Heart left ventricle (tissue), 16 donors: Measurements from ENCODE around the gene PRICKLE4. TPM values are rescaled to one million over a fixed set of nuclear protein-coding genes. Genes with fewer than 3 reads are reported as not detected.

Experiments
- ATAC-seq, 4 donors: fragments of 200-7000 bp; cut with Tn5 transposase; one replicate each; pipeline ENCODE4 v1.9.1; 2020 to 2022; ENCODE audit warnings: moderate library complexity in 4 of 4, mild to moderate bottlenecking in 3 of 4, moderate number of reproducible peaks in 1 of 4
- DNase-seq, 5 donors: peaks; one replicate each; pipeline ENCODE4 v3.0.0-alpha.2; 2020
- H3K27ac ChIP-seq, 12 donors: fragments of 200-600 bp; sonication (generic) in 4 of 12; one replicate each; pipeline versions ENCODE4 v1.5.0 to v1.8.0; 2016 to 2022; ENCODE audit warnings: mild to moderate bottlenecking in 2 of 12
- H3K27me3 ChIP-seq, 9 donors: fragments of 200-600 bp; sonication (generic) in 2 of 9; one replicate each; pipeline versions ENCODE4 v1.5.1 to v1.8.0; 2016 to 2022; ENCODE audit warnings: mild to moderate bottlenecking in 3 of 9
- H3K36me3 ChIP-seq, 9 donors: fragments of 200-600 bp; sonication (generic) in 2 of 9; one replicate each; pipeline versions ENCODE4 v1.5.0 to v1.8.0; 2018 to 2022; ENCODE audit warnings: mild to moderate bottlenecking in 2 of 9
- H3K4me1 ChIP-seq, 12 donors: fragments of 200-600 bp; sonication (generic) in 4 of 12; one replicate each; pipeline versions ENCODE4 v1.5.0 to v1.8.0; 2016 to 2022; ENCODE audit warnings: mild to moderate bottlenecking in 3 of 12
- H3K4me3 ChIP-seq, 12 donors: fragments of 200-600 bp; sonication (generic) in 4 of 12; one replicate each; pipeline versions ENCODE4 v1.5.0 to v1.8.0; 2017 to 2022; ENCODE audit warnings: mild to moderate bottlenecking in 9 of 12, moderate library complexity in 4 of 12
- H3K9me3 ChIP-seq, 12 donors: fragments of 200-600 bp; sonication (generic) in 4 of 12; one replicate each; pipeline versions ENCODE4 v1.5.0 to v1.8.0; 2016 to 2022; ENCODE audit warnings: mild to moderate bottlenecking in 1 of 12
- CTCF ChIP-seq, 12 donors: fragments of 200-600 bp; sonication (generic) in 4 of 12; IDR thresholded peaks; one replicate each; pipeline versions ENCODE4 v1.5.0 to v1.8.0; 2018 to 2022; ENCODE audit warnings: antibody characterized with exemption in 12 of 12, mild to moderate bottlenecking in 5 of 12
- POLR2A ChIP-seq, 2 donors: fragments of 450-650 bp; IDR thresholded peaks; one replicate each; pipeline ENCODE4 v1.6.1; 2017; ENCODE audit warnings: antibody characterized with exemption in 2 of 2, mild to moderate bottlenecking in 2 of 2, moderate library complexity in 2 of 2
- WGBS, 4 donors: extraction: QIAGEN DNeasy Blood & Tissue Kit in 2 of 4; methylation state at CpG; one replicate each; pipeline versions ENCODE4 v1.1.5 to v1.1.7; 2013 to 2018; 5-methylcytosine and 5-hydroxymethylcytosine counted together
- intact Hi-C, 10 donors: fragments of 100-400 bp; cut with DNase I; formaldehyde crosslinking; loops; one replicate each; pipeline versions ENCODE4 v1.11.1 to v1.14.2; 2022
- long read RNA-seq, 3 donors: library from polyadenylated mRNA; unstranded; transcript quantifications; one replicate each; pipeline ENCODE4 v2.0.0, GENCODE V29; 2020 to 2021
- polyA plus RNA-seq, 2 donors: library from polyadenylated mRNA; stranded (reverse); fragments of 200-250 nt; gene quantifications; one replicate each; pipeline ENCODE4 v1.2.3, GENCODE V29; 2013
- total RNA-seq, 9 donors: library from RNA; depleted of rRNA in 2 of 9; stranded (reverse); fragments of >200 nt in 2 of 9; fragmentation: NEBNext Ultra II Directional in 3 of 9; extraction: Animal tissue kit (Norgen Biotek cat#: 25700) in 3 of 9; gene quantifications; one replicate each; pipeline versions ENCODE4 v1.1.0 to v1.2.4, GENCODE V29; 2016 to 2023
- donor health status: ischemic (EF 13 %, LVEDD 7.1; RV severe dilation, severe dysfunction).
- donor health status: healthy with polysubstance abuse.
- donor health status: DM: no; HTN: yes; CAD: no.
- donor health status: DM: no; HTN: no; CAD: no.
- donor health status: ischemic (EF 25% LVEDD 6.9; RV normal size, moderate dysfunction).
- donor health status: ischemic (EF 25% LVEDD 5.7; RV mildly dilated, moderate dysfunction).
- donor health status: healthy.
- donor health status: DM: yes; HTN: yes; CAD: no.
- donor health status: ischemic (EF 35%, LVEDD 5.7; RV mildly dilated, moderate dysfunction).
- donor health status: nonischemic (EF 11% LVEDD 7.7; RV severe dilation, severe dysfunction).
- donor health status: DM: yes; HTN: yes; CAD: no.
- donor health status: PGD.
- donor health status: ischemic (EF 29% LVEDD 5.4; RV normal size, mild dysfunction).
- donor health status: nonischemic (EF 23%, LVEDD 6.1; RV moderate dilation, normal function).

PRICKLE4 gene
- total RNA-seq (1 to 10 TPM; 1.1 to 3.7 (median 1.9) TPM), polyA plus RNA-seq (1 to 10 TPM; 1.9 to 3.9 TPM)
- long read RNA-seq, donor 1 = 0 reads
- long read RNA-seq, donor 2 = 0 reads
- long read RNA-seq, donor 3 = 0 reads

- TF ChIP-seq POLR2A (IDR thresholded peaks at IDR 0.05) (no peak), CTCF (IDR thresholded peaks at IDR 0.05) (no peak)
- Histone ChIP-seq H3K27me3 (no peaks in the 10 kb centered on the region), H3K4me1 (peaks cover 9 to 64% (median 34%) of the 10 kb centered on the region in 12 donors), H3K4me3 (peak within 1 kb of the TSS; percentile 61 to 96 (median 79)), H3K27ac (peak within 1 kb of the TSS; percentile 76 to 97 (median 91)), H3K9me3 (no peaks in the 10 kb centered on the region), H3K36me3 (peaks cover 0 to 28% (median 16%) of the 10 kb centered on the region in 9 donors)
- ATAC-seq (peak; percentile 26 to 68 (median 48)), DNase-seq (peak; percentile 58 to 76 (median 64))
- intact Hi-C loops = loop anchor here in 9 of 10 donors (1.0 to 10.0 kb wide), 14 partner anchors 67 to 784 kb away; partner anchors contain the start of genes CCND3 (in 2 of the 9), MRPS10 (in 2 of the 9), UBR2 (in 1 of the 9) and USP49 (in 1 of the 9)
- 0 to 2% (median 1%) methylated on average over 19 to 36 of the region's 36 CpGs for WGBS, 4 donors
Observed at GRCh38 chr6:41780551-41781365, at the start of gene PRICKLE4. PRICKLE4 (plus strand) TSS chr6:41780782; CDS start chr6:41783474, 2,692 bp downstream.

GRCh38 chr6:41731561-41732086 lies 49.0 kb upstream of the PRICKLE4 start:
- H3K4me1 ChIP-seq = peaks cover 17 to 81% (median 67%) of the 10 kb centered on the region in 12 donors
- 69 to 73% (median 70%) methylated on average over 6 to 7 of the region's 7 CpGs for WGBS, 4 donors
- H3K27ac ChIP-seq = peak overlapping the region in 5 of 12 donors; percentile 10 to 46 (median 33)
- peaks cover 0 to 3% (median 0%) of the 10 kb centered on the region in 9 donors for H3K36me3 ChIP-seq
- DNase-seq = peak in 2 of 5 donors; percentile 7 to 17
- intact Hi-C loops = no loop called here
- TF ChIP-seq CTCF (IDR thresholded peaks at IDR 0.05) (no peak), POLR2A (IDR thresholded peaks at IDR 0.05) (no peak)
- no peak for ATAC-seq
- no peak overlapping the region for H3K4me3 ChIP-seq
- H3K27me3 ChIP-seq = no peaks in the 10 kb centered on the region
- H3K9me3 ChIP-seq = no peaks in the 10 kb centered on the region

- intact Hi-C loops = no loop called here
- Histone ChIP-seq H3K4me3 (peak overlapping the region in 2 of 12 donors; percentile 93 to 100), H3K9me3 (no peaks in the 10 kb centered on the region), H3K36me3 (peaks cover 0 to 3% (median 0%) of the 10 kb centered on the region in 9 donors), H3K27me3 (no peaks in the 10 kb centered on the region), H3K27ac (peak overlapping the region in 3 of 12 donors; percentile 38 to 100 (median 46)), H3K4me1 (peaks cover 17 to 76% (median 63%) of the 10 kb centered on the region in 12 donors)
- TF ChIP-seq POLR2A (IDR thresholded peaks at IDR 0.05) = no peak
- ATAC-seq (no peak), DNase-seq (no peak)
Observed at GRCh38 chr6:41732149-41732548, 48.4 kb upstream of the PRICKLE4 start.

GRCh38 chr6:41732591-41733359 lies 47.8 kb upstream of the PRICKLE4 start:
- DNase-seq (peak in 2 of 5 donors; percentile 25 to 43), ATAC-seq (no peak)
- Histone ChIP-seq H3K9me3 (no peaks in the 10 kb centered on the region), H3K36me3 (peaks cover 0 to 3% (median 0%) of the 10 kb centered on the region in 9 donors), H3K4me1 (peaks cover 17 to 70% (median 57%) of the 10 kb centered on the region in 12 donors), H3K27me3 (no peaks in the 10 kb centered on the region), H3K4me3 (peak overlapping the region in 9 of 12 donors; percentile 75 to 100 (median 95)), H3K27ac (peak overlapping the region; percentile 98 to 100 (median 98))
- TF ChIP-seq CTCF (IDR thresholded peaks at IDR 0.05) (no peak), POLR2A (IDR thresholded peaks at IDR 0.05) (no peak)
- WGBS, 4 donors = 47 to 60% (median 54%) methylated on average over 5 to 8 of the region's 8 CpGs
- intact Hi-C loops = no loop called here
